COLO668 (cell line): ENCODE data around the gene STK17A.
"Not testable (repeated sequence)": the region's sequence is repeated elsewhere in the genome, so short reads cannot be mapped to it uniquely, and the experiment has no call there.

ENCODE experiments used
- DNase-seq: peaks from one replicate; lab custom pipeline; 2025; ENCODE audit not compliant: unreplicated experiment; lab: John Stamatoyannopoulos, UW

STK17A gene

DNA sequence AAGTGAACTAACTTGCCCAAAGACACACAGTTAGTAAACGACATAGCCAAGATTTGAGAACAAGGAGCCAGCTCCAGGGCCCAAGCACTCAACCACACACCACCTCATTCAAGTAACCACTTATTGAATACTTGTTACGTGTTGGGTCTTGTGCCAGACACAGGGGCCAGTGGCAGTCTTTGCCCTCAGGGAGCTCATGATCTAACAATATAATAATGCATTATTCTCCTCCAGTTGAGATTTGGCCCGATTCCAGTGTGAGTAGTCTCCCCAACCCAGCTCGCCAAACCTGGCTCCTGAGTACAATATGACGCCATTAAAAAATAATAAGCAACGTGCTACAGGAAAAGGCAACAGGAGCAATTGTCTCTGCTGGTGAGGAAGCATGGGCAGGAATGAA is 14.4 kb upstream of the STK17A start:
- no peak for DNase-seq

GRCh38 chr7:43569424-43569823 is 13.5 kb upstream of the STK17A start:
- no peak for DNase-seq

GRCh38 chr7:43570688-43571365 is 12.1 kb upstream of the STK17A start:
- DNase-seq: no peak

GRCh38 chr7:43572516-43573049 is 10.3 kb upstream of the STK17A start:
- no peak for DNase-seq

GRCh38 chr7:43573832-43574231 is 9.1 kb upstream of the STK17A start:
- not testable (repeated sequence) for DNase-seq

DNA sequence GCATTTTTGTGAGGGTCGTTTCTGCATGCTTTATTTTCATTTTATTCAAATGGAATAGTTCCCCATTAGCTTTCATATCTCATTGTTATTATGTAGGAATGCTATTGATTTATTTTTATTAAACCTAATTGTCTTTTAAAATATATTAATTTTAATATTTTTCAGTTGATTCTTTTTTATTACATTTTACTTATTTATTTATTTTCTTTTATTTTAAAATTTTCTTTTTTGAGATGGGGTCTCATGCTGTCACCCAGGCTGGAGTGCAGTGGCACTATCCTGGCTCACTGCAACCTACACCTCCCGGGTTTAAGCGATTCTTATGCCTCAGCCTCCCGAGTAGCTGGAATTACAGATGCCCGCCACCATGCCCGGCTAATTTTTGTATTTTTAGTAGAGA is 7.4 kb upstream of the STK17A start:
- no peak for DNase-seq

DNA sequence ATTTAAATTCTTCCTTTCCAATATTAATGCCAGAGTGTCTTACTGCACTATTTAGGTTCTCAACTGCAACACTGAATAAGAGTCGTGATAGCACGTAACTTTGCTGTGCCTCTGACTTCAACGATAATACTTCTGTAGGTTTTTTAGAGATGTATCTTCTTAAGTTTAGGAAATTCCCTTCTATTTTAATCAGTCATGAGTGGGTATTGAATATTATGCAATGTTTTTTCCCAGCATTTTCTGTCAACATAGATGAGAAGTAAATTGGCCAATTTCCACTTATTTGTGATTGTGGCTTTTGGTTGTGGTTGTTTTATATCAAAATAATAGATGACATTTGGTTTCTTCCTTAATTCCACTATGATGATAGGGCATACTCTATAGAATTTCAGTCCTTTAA is 6.7 kb upstream of the STK17A start:
- no peak for DNase-seq

DNA sequence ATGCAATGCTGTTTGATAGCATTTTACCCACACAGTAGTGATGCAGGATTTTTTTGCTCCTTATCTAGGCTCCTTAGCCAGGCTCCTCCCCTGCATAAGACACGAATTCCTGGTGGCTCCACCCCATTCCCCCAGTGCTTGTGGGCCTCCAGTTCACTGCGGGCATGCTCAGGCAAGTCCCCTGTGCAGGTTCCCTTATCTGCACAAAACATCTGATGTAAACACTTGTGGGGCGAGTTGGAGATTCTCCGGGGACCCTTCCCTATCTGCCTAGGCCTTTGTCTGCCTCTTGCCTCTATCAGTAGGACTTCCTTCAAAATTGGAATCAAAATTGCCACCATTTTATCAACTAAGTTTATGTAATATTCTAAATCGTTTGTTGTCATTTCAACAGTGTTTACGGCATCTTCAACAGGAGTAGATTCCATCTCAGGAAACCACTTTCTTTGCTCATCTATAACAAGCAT is 5.4 kb upstream of the STK17A start:
- DNase-seq: no peak

DNA sequence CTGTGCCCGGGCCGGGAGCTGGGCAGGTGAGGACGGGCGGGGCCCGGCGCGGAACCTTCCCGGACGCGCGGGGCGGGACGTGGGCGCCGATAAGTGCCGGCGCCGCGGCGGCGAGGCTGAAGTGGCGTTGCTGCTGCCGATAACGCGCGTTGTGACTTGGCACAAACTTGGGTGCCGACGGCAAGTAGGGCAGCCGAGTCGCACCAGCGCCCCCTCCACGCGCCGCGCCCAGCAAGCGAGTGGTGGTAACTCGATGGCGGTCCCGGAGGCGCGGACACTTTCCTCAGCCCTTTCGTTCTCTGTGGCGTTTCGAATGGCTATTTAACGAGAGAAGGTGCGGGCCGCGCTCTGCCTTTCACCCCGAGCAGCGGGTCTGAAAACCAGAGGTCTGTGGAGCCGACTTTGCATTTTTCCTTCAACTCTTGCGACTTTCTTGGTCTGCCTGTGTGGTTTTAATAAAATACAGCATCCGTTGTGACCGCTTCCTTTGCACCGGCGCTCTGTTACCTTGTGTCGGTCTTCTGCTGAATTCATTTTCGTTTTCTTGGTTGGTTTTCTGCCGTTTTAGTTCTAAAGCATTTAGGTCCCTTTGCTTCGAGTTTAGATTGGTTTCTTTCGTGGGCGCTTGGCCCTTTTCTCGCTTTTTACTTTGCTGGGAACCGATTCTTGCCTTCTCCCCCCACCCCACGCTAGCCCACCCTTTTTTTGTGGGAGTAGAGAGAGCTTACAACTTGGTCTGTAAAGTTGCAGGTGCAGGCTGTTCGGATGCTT is 701 bp downstream of the STK17A start:
- peak; percentile 88 for DNase-seq

DNA sequence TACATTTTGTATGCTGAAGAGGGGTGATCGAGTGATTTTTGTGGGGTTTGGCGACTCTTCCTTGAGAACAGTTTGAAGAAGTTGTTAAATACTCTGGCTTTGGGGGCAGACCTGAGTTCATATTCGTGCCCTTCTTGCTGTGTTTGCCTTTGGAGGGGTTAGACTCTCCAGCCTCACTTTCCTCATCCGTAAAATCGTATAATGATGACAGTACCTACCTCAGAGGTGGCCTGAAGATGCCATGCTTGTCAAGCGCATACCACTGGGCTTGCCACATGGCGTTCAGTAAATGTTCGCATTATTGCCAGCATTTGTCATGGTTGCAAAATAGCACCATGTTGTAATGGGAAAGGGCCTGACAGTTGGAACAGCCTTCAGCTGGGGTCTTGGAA is 1.3 kb downstream of the STK17A start:
- no peak for DNase-seq

GRCh38 chr7:43584733-43585132 is 1.8 kb downstream of the STK17A start:
- not testable (repeated sequence) for DNase-seq

- no peak for DNase-seq
Observed at GRCh38 chr7:43585562-43585961, 2.7 kb downstream of the STK17A start.

- DNase-seq: no peak
Observed at GRCh38 chr7:43586251-43586900, 3.5 kb downstream of the STK17A start.

DNA sequence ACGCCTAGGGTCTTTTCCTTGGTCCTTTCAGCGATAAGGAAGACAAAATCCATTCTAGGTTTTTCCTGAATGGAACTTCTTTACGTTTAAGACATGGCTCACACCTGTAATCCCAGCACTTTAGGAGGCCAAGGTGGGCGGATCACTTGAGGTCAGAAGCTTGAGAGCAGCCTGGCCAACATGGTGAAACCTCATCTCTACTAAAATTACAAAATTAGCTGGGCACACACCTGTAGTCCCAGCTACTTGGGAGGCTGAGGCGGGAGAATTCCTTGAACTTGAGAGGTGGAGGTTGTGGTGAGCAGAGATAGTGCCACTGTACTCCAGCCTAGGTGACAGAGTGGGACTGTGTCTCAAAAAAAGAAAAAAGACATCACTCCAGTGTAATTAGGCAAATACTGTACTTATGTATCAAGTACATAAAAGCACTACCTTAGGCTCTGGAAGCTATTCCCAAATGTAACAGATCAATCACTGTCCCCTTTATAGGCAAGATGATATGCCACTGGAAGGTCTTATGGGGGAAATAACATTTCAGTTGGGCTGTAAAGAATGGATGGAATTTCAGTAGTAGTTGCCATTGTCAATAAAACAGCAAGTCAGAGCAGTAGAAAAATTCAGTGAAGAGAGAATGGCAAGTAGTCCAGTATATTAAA is 5.7 kb downstream of the STK17A start:
- DNase-seq: no peak

DNA sequence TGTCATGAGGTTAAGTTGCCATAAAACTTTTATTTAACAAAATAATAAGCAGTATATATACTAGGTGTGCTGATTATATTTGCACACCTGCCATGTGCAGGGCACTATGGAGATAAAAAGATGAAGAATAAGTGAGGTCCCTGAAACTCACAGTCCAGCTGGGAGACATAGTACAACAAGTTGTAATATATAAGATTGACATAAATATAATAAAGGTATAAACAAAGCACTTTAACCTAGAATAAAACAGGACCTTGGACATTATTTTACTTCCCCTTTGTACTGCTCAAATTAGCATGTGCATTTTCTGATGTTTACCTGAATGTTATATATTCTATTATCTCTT is 6.2 kb downstream of the STK17A start:
- DNase-seq: no peak

GRCh38 chr7:43589728-43590127 is 6.8 kb downstream of the STK17A start:
- DNase-seq: no peak

GRCh38 chr7:43590862-43591557 is 8.1 kb downstream of the STK17A start:
- DNase-seq: no peak

DNA sequence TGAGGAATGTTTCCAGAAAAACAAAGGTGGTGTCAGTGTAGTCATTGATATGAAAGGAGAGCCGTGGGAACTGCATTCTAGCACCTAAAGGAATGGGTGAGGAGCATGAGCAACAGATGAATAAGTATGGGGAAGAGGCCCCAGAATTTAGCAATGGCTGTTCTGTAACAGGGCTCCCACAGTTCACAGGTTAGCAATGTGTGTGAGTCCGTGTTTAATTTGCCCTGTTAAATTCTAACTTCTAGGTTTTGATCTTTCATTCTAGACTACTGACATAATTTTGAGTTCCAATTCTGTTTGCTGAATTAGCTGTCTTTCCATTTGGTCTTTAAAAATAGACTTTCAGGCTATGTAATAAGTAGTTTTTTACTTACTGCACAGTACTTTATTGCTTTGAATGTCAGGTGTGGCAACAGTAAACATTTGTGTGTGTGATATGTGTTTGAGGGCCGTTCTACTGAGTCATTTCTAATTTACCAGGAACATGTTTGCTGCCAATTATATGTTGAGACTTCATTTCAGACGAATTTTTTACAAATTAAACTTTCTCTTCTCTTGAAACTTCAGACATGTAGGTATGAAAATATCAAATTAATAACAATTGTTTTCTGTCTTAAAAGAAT is 8.8 kb downstream of the STK17A start:
- no peak for DNase-seq

DNA sequence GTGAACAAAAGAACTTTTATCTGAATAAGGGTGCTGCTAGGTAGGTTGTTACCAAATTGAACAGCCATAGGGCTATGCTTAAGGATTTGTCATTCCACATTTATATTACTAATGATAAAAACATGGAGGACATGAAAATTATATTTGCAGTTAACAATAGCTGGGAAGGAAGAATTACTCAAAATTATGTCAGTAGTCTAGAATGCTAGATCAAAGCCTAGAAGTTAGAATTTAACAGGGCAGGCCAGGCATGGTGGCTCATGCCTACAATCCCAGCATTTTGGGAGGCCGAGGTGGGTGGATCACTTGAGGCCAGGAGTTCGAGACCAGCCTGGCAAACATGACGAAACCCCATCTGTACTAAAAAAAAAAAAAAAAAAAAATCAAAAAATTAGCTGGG is 9.4 kb downstream of the STK17A start:
- DNase-seq: no peak

- no peak for DNase-seq
Observed at GRCh38 chr7:43593010-43593409, 10.1 kb downstream of the STK17A start.
